HG03108 (cell line): ENCODE results near the gene SUCO.

Experiments used
- ATAC-seq: cut with Tn5 transposase; IDR thresholded peaks from one replicate; pipeline ENCODE4 v1.9.1; 2021; ENCODE audit warnings: moderate library complexity; ENCODE audit not compliant: unreplicated experiment

SUCO gene

DNA sequence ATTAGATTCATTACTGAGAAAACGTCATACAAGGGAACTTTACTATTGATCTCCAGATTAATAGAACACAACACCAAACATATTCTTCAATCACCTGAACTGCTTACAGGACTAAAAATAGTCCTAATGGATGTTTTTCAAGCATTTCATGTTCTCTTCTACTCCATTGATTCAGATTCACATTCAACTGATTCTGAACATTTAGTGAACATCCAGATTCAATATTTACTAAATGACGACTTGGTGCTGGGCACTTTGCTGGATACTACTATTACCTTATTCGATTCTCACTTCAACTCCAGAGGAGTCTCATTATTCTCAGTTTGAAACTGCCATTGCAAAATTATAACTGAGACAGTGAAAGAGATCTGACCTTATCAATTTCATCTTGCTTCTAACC is 18.8 kb upstream of the SUCO start:
- no peak for ATAC-seq

DNA sequence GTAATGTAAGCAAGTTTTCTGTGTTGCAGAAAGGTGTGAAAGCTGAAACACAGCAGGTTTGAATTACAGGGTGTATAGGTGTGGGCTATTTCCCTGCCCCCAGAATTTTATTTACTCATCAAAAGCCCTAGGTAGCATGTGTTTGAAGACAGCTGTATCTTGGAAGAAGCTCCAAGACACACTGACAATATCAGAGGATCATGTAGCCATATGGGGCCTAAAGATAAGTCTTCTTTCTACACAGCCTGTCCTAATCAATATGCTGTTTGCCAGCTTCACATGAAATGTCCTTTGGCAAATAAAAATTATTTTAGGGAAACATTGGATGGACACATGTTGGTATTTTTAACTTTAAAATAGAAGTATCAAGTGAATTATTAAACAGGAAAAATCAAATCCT is 17.5 kb upstream of the SUCO start:
- no peak for ATAC-seq

DNA sequence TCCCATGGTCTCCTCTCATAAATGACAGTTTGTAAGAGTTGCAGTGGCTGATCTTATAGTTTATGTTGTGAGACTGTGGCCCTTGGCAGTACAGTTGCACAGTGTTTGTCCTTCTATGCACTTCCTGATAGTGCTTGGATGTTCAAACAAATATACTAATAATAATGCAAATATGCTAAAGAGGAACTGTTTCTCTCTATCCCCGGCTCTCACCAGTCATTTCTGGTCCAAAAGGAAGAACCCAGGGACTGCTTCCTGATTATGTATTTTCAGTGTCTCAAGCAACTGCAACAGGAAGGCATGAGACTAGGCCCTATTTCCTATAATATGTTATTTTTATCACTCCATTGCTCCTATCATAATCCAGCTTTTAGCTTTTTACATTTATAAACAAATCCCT is 17.0 kb upstream of the SUCO start:
- ATAC-seq, result no peak

DNA sequence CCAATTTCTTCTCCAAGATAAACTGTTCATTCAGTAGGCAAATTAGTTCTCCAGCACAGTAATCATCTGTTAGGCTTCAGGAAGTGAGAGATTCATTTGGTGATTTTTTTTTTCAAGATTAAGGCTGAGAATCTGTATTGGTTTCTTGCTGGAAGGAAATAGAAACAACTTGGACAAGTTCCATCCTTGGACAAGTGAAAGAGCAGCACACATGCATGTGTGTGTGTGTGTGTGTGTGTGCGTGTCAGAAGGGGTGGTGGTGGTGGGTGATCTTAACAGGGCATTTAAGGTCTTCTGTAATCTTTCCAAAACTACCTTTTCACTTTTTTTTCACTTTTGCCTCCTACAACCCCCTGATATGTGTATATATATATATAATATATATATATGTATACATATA is 15.9 kb upstream of the SUCO start:
- ATAC-seq, result no peak

DNA sequence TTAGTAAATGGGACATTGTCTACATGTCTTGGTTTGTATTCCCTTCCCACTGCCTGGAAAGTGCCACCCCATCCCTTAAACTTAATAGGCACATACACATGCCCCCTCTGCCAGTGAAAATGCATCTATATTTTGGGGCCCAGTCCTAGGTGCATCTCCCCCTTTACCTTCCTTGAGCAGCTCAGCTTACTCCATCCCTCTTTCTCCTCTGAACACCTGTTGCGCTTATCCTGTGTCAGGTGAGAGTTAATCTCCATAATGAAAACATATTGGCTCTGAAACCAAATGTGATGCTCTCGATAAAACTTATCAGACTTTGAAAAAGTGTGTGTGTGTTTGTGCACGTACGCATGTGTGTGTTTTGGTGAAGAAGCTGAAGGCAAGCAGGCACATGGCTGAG is 15.4 kb upstream of the SUCO start:
- no peak for ATAC-seq

- ATAC-seq, result no peak
Measured at GRCh38 chr1:172529304-172529703, 3.6 kb upstream of the SUCO start.

- ATAC-seq, result no peak
Measured at GRCh38 chr1:172530000-172530399, 3.0 kb upstream of the SUCO start.

- no peak for ATAC-seq
Measured at GRCh38 chr1:172531412-172532182, 1.4 kb upstream of the SUCO start.

DNA sequence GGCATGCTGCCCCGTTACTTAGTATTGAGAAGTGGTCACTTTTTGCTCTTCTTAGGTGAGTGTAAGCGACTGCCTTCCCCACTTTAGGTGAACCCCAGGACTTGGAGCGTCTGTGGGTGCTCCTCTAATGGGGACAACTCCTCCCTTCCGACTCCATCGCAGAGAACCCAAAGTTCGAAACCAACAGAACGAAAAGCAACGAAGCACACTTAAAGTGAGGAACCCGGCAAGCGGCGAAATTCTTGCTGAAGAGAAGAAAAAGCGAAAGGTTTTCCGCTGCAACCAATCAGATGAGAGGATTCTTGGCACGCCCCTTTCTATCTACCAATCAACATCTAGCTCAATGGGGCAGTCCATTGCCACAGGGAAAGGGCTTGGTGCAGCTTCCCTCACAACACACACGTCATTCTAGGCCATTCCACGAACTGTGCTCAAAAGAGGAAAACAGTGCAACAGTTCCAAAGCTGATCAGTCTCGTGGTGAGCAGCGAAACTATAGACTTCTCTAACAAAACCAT is 709 bp upstream of the SUCO start:
- ATAC-seq, result peak; percentile 62

DNA sequence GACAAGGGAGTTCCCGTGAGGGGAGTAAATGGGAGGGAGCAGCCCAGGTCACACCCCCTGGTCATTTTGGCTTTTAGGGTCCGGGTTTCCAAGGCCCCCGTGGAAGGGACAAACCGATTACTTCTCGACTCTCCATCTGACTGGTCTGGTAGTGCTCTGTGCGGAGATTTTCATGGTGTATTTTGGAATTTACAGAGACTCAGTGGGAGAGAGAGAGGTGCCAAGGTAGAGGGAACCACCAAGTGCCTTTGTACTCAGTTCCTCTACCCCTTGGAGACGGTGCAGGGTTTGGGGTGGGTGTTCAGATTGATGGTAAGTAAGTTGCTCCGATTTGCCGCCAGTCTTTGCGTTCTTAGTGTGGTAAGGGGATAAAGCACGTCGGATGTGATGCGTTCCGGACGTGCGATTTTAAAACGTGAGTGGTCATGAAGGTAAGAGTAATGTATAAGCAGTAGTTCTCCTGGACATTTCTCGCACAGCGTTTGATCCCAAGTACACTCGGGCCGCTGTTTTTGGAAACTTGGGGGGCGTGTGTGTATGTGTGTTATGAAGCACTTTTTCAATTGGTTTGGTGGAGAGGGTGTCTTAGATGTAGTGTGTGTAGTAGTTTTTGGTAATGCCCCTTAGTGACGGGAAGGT is 682 bp downstream of the SUCO start:
- ATAC-seq, result peak; percentile 11

DNA sequence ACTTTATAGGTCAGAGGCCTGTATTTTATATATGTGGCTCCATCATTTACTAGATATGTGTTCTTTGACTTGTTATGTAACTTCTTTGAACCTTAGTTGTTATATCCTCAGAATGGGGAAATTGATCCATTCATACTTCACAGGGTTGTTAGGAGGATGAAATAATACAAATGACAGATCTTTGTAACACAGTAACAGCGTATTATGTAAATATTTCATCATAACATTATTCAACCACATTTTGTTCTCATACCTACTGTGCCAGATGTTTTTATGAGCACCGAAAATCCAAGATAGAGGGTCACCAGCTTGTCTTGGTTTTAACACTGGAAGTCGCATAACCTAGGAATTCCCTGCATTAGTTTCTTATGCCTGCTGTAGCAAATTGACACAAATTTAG is 3.3 kb downstream of the SUCO start:
- ATAC-seq, result no peak

DNA sequence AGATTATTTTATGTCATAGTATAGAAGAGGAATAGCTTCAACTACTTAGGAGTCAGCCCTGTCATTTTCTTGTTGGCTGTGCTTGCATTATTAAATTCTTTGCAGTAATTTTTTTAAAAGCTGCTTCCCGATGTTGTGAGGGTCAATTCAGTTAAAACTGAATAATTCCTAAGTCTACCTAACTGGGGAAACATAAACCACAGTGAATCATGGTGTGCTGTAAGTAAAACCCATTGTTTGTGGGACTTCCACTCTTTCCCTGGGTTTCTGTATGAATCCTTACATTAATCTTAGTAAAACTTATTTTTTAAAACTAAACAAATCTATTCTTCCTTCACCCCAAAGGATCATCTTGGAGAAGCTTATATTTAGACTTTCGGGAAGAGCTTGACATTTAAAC is 4.4 kb downstream of the SUCO start:
- ATAC-seq, result no peak

GRCh38 chr1:172537827-172538391 is 5.0 kb downstream of the SUCO start:
- no peak for ATAC-seq

- no peak for ATAC-seq
Measured at GRCh38 chr1:172540635-172541034, 7.7 kb downstream of the SUCO start.

DNA sequence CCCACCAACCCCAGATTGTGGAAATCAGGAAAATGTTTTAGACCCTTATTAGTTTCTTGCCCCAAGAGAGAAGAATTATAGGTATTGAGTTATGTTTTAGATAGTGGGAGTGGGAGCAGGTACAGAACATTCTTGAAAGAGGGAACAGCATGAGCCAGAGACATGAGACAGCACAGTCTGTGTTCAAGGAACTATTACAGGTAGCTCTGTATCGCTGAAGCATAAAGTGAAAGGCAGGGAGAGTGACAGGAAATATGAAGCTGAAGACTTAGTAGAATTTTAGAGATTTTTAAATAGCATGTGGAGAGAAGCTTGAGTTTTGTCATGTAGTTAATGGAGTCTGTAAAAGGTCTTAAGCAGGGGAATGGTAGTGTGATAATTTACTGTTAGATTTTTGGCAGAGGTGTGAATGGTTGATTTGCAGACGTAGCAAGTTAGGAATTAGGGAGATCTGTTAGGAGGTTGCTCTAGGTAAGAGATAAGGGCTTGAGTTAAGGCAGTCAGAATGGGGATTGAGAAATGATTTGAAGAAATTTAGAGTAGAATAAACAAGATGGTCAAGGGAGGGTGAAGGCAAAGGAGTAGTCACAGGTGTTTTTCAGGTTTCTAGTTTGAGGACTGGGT is 11.6 kb downstream of the SUCO start:
- ATAC-seq, result no peak

DNA sequence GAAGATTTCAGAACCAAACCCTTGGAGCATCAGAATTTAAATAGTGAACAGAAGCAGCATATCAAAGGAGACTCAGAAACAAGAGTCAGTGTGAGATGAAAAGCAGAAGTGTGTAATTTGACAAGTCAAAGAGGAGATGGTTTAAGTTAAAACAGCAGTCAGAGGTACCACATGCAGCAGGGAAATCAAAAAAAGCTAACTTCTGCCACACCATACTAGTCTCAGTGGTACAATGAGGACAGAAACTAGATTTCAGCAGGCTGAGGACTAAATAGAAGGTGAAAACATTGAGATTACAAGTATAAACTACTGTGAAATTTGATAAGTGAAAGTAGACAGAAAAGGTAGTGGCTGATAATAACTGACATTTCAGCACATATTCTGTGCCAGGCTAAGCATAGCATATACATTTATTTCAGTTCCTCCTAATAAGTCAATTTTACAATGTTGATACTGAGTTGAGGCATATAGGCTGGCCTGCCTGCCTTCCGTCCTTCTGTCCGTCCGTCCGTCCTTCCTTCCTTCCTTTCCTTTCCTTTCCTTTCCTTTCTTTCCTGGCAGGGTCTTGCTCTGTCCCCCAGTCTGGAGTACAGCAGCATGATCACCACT is 12.6 kb downstream of the SUCO start:
- ATAC-seq, result no peak

- ATAC-seq, result no peak
Measured at GRCh38 chr1:172547071-172547470, 14.1 kb downstream of the SUCO start.

DNA sequence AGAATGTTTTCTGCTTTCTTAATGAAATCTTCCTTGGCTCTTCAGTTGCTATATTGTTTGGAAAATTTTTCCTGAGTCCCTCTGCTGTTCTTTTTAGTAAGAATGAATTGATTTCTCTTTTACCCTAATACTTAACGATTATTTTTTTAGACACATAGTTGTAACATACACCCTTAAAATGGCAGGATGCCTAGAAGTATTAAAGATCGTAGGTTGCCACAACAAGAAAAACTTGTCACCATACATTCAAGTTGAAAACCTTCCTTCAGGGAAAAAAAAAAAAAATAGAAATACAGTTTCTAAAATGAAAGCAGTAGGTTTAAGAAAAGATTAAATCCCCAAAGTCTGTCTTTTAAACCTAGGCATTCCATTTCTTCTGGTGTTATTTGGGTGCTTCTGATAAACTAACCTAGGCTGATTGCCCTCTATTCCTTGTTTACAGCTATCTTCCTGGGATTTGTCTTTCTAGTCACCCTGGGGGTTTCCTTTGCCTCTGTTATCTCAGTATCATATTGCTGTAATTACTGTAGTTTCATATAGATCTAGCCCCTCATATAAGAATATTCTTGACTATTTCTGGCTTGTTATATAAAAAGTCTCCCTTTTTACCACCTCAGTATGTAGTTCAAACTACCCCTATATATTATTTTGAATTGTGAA is 16.8 kb downstream of the SUCO start:
- no peak for ATAC-seq

DNA sequence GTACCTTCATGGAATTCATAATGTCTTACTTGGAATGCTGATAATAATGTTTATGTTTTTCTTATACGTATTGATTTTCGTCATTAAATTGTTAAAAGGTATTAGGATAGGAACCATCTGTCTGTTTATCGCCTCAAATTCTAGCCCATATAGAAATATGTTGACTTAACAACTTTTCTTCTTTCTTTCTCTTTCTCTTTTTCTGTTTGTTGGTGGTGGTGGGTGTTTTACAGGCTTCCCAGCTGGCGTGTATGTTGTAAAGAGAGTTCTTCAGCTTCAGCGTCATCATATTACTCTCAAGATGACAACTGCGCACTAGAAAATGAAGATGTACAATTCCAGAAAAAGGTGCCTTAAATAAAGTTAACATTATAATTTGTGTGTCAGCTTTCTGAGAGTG is 18.3 kb downstream of the SUCO start:
- ATAC-seq, result no peak

DNA sequence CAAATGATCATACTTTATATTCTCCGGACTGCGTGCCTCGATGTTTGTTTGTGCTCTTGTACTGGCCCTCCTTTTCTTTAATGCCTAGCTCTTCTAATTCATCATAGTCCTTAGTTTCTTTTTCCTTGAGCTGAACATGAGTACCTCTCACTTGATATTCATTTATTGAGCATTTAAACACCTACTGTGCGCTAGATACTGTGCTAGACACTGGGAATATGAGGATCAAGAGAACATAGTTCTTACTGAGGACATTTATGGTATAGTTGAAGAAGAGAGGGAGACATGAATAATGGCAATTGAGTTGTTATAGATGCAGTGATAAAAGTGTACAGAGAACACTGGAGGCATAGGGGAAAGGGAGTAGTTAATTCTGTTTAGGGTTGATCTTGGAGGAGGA is 22.0 kb downstream of the SUCO start:
- no peak for ATAC-seq

DNA sequence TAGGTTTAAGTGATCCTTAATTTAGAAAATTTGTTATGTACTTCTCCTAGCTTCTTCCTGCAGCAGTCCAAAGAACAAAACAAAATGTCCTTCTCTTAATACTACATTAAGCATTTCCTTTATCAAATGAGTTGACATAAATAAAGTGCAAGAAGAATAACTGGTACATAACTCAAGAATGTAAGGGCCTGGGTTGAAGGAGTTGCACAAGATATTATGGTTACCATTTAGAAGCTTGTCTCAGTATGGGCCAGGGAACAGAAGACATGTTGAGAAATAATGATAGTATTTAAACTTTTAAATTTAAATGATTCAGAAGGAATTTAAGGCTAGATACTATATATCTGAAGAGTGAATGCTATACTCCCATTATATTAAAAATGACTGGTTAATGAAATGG is 23.5 kb downstream of the SUCO start:
- ATAC-seq, result no peak
